GM23338 (cell line): ENCODE data around the gene LINGO1. TPM values are rescaled to one million over a fixed set of nuclear protein-coding genes. Genes with fewer than 3 reads are reported as not detected.

Experiments used
- ATAC-seq: fragments of 200-7000 bp; cut with Tn5 transposase; 3 replicates; pipeline ENCODE4 v1.9.1; 2020
- DNase-seq: peaks from one replicate; pipeline ENCODE4 v3.0.0-alpha.2; 2015; ENCODE audit warnings: low spot score
- H2AFZ ChIP-seq: fragments of 200-600 bp; sonication (generic); 2 replicates; pipeline ENCODE4 v1.8.0; 2016; ENCODE audit warnings: antibody characterized with exemption, mild to moderate bottlenecking, moderate library complexity
- H3F3A ChIP-seq: fragments of 200-600 bp; sonication (generic); replicated peaks from 2 replicates; pipeline ENCODE4 v1.8.0; 2017; ENCODE audit warnings: antibody characterized with exemption, mixed run types, low read depth
- H3K27ac ChIP-seq: fragments of 200-600 bp; sonication (generic); 2 replicates; pipeline ENCODE4 v1.6.1; 2016; ENCODE audit warnings: low read depth
- H3K27me3 ChIP-seq: fragments of 200-600 bp; sonication (generic); 2 replicates; pipeline ENCODE4 v1.8.0; 2016; ENCODE audit warnings: mild to moderate bottlenecking, mixed run types, moderate library complexity; ENCODE audit not compliant: insufficient read depth
- H3K36me3 ChIP-seq: fragments of 200-600 bp; sonication (generic); 2 replicates; pipeline ENCODE4 v1.8.0; 2016; ENCODE audit warnings: mild to moderate bottlenecking; ENCODE audit not compliant: insufficient read depth
- H3K4me1 ChIP-seq: fragments of 200-600 bp; sonication (generic); 2 replicates; pipeline ENCODE4 v1.8.0; 2016; ENCODE audit warnings: mild to moderate bottlenecking, moderate library complexity; ENCODE audit not compliant: insufficient read depth
- H3K4me2 ChIP-seq: fragments of 200-600 bp; sonication (generic); 2 replicates; pipeline ENCODE4 v1.7.1; 2017; ENCODE audit warnings: mixed run types
- H3K4me3 ChIP-seq: fragments of 200-600 bp; sonication (generic); 2 replicates; pipeline ENCODE4 v1.6.1; 2016; ENCODE audit warnings: mixed run types
- H3K79me2 ChIP-seq: fragments of 200-600 bp; sonication (generic); replicated peaks from 2 replicates; pipeline ENCODE4 v1.8.0; 2017; ENCODE audit warnings: mild to moderate bottlenecking; ENCODE audit not compliant: insufficient read depth
- H3K9me2 ChIP-seq: fragments of 200-600 bp; sonication (generic); 2 replicates; pipeline ENCODE4 v1.8.0; 2017; ENCODE audit not compliant: insufficient read depth
- H4K20me1 ChIP-seq: fragments of 200-600 bp; sonication (generic); replicated peaks from 2 replicates; pipeline ENCODE4 v1.8.0; 2017; ENCODE audit warnings: mild to moderate bottlenecking; ENCODE audit not compliant: insufficient read depth
- H3K27ac Mint-ChIP-seq: 2 replicates; pipeline ENCODE4 v1.8.0; 2020; ENCODE audit warnings: inconsistent platforms, mild to moderate bottlenecking, moderate library complexity, mixed read lengths
- H3K27me3 Mint-ChIP-seq: 3 replicates; pipeline ENCODE4 v1.8.0; 2022; ENCODE audit warnings: low read depth, mild to moderate bottlenecking, moderate library complexity, mixed read lengths, inconsistent platforms; ENCODE audit not compliant: insufficient read depth, poor library complexity
- H3K36me3 Mint-ChIP-seq: 3 replicates; pipeline ENCODE4 v1.8.0; 2021; ENCODE audit warnings: low read depth, mild to moderate bottlenecking, inconsistent platforms, moderate library complexity, mixed read lengths
- H3K4me1 Mint-ChIP-seq: 3 replicates; pipeline ENCODE4 v1.8.0; 2020; ENCODE audit warnings: mild to moderate bottlenecking, inconsistent platforms, mixed read lengths
- H3K4me3 Mint-ChIP-seq: 3 replicates; pipeline ENCODE4 v1.8.0; 2021; ENCODE audit warnings: moderate library complexity, mild to moderate bottlenecking, inconsistent platforms, mixed read lengths
- H3K9me3 Mint-ChIP-seq: 3 replicates; pipeline ENCODE4 v1.8.0; 2020; ENCODE audit warnings: moderate library complexity, mild to moderate bottlenecking, inconsistent platforms, mixed read lengths
- ETS1 ChIP-seq: IDR thresholded peaks from 2 replicates; pipeline ENCODE4 v1.6.1; 2016; ENCODE audit warnings: antibody characterized with exemption
- EZH2 ChIP-seq: fragments of 200-600 bp; sonication (generic); IDR thresholded peaks from one replicate; pipeline ENCODE4 v1.8.0; 2017; ENCODE audit warnings: antibody characterized with exemption, mild to moderate bottlenecking, low read depth; ENCODE audit not compliant: unreplicated experiment
- ZNF114 ChIP-seq: fragments of 250-450 bp; sonication (Bioruptor Pico); IDR thresholded peaks from 2 replicates; pipeline ENCODE4 v1.5.0; 2020; ENCODE audit warnings: mild to moderate bottlenecking, moderate library complexity
- ZNF462 ChIP-seq: fragments of 250-450 bp; sonication (Bioruptor Pico); IDR thresholded peaks from 2 replicates; pipeline ENCODE4 v1.5.0; 2020; ENCODE audit warnings: mild to moderate bottlenecking, moderate library complexity
- polyA plus RNA-seq: library from polyadenylated mRNA; unstranded; fragments of >200 nt; fragmentation: Nextera tagmentation; extraction: Ambion mirVana; gene quantifications from 2 replicates; pipeline ENCODE4 v1.2.1, GENCODE V29; 2016
- total RNA-seq: library from RNA; depleted of rRNA; stranded (reverse); fragments of >200 nt; shearing (Covaris generic); gene quantifications from 2 replicates; pipeline ENCODE4 v1.2.3, GENCODE V29; 2014

Gene LINGO1
- total and polyA plus RNA-seq, 2 experiments from 2014 or later: 16.9 to 63.1 TPM

- Histone ChIP-seq H3K79me2 (no peaks in the 10 kb centered on the region), H3K9me2 (no peaks in the 10 kb centered on the region), H3K4me3 (no peak overlapping the region), H3K4me2 (no peak overlapping the region), H4K20me1 (no peaks in the 10 kb centered on the region), H3K36me3 (no peaks in the 10 kb centered on the region), H2AFZ (no peak overlapping the region), H3K4me1 (peaks cover 28% of the 10 kb centered on the region), H3F3A (0 out of 2 replicates have a peak, but pooled peaks cover 8% of the 10 kb centered on the region), H3K27me3 (no peaks in the 10 kb centered on the region), H3K27ac (no peak overlapping the region)
- no peaks in the 10 kb centered on the region for H3K36me3 Mint-ChIP-seq
- no peak overlapping the region; the same call in 2 of the 3 replicates for H3K4me3 Mint-ChIP-seq
- ATAC-seq (no peak), DNase-seq (no peak)
- H3K27ac Mint-ChIP-seq: no peak overlapping the region
- peaks cover 3% of the 10 kb centered on the region; the same call in 1 of the 3 replicates for H3K9me3 Mint-ChIP-seq
- peaks cover 23% of the 10 kb centered on the region for H3K27me3 Mint-ChIP-seq
- peaks cover 41% of the 10 kb centered on the region for H3K4me1 Mint-ChIP-seq
- TF ChIP-seq EZH2 (no peak), ETS1 (no peak), ZNF462 (no peak)
Observed at GRCh38 chr15:77605547-77605946, 27.2 kb downstream of the LINGO1 start.

- peak overlapping the region; percentile 78 for H3K4me2 ChIP-seq
- H3K27ac Mint-ChIP-seq: no peak overlapping the region
- TF ChIP-seq ZNF114 (no peak), ZNF462 (no peak)
Observed at GRCh38 chr15:77604973-77605372, 27.7 kb downstream of the LINGO1 start.

More at GRCh38 chr15:77604973-77605372, 27.7 kb downstream of the LINGO1 start:
- peak overlapping the region; percentile 55; the same call in 1 of the 2 replicates for H3K4me3 ChIP-seq
- H3K4me1 ChIP-seq: peaks cover 26% of the 10 kb centered on the region
- Mint-ChIP-seq H3K9me3 (peaks cover 3% of the 10 kb centered on the region; the same call in 1 of the 3 replicates), H3K36me3 (no peaks in the 10 kb centered on the region), H3K4me1 (peaks cover 43% of the 10 kb centered on the region), H3K4me3 (peak overlapping the region; percentile 66), H3K27me3 (peaks cover 19% of the 10 kb centered on the region)
- no peak overlapping the region for H3K27ac ChIP-seq
- H3F3A ChIP-seq: 0 out of 2 replicates have a peak, but pooled peaks cover 8% of the 10 kb centered on the region
- H3K79me2 ChIP-seq: no peaks in the 10 kb centered on the region
- ATAC-seq: no peak
- H3K27me3 ChIP-seq: no peaks in the 10 kb centered on the region
- no peaks in the 10 kb centered on the region for H4K20me1 ChIP-seq
- H3K9me2 ChIP-seq: no peaks in the 10 kb centered on the region
- no peak for DNase-seq
- peak overlapping the region; percentile 94; the same call in 1 of the 2 replicates for H2AFZ ChIP-seq
- no peaks in the 10 kb centered on the region for H3K36me3 ChIP-seq
